ENCODE results near the gene ARPP21.

ARPP21 gene

DNA sequence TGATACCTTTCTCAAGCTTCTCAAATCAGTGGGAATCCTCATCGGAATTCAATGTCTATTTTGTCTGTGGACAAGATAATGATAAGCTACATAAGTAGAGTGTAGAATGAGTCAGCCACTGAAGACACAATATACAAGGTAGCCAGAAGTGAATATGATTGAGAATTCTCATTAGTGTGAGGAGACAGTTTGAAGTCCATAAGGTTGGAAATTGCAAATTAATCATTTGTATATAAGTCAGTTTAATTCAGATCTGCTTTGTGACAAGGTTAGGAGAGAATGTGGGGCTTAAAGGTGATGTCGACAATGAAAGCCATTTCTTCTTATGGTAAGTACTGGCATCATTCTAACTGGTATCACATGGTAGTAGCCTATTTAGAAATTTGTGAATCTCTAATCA lies 4.2 kb downstream of the ARPP21 start:
- DNase-seq: no peak

DNA sequence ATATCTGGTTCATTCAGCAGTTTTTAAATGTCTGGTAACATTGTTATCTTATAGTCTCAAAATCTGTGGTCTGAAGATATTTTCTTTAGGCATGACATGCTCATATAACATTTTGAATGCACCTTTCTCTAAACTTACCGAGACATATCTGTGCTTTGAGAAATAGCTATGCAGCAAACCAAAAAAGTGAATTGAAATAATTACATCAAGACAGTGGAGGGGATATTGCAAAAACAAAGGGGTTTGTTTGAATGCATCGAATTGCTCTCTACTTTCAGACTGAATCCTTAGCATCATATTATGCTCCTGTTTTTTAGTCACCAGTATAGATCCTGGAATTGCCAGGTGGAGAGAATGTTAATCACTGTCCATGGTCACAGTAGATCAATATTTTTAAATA lies 5.1 kb downstream of the ARPP21 start:
- DNase-seq: no peak

DNA sequence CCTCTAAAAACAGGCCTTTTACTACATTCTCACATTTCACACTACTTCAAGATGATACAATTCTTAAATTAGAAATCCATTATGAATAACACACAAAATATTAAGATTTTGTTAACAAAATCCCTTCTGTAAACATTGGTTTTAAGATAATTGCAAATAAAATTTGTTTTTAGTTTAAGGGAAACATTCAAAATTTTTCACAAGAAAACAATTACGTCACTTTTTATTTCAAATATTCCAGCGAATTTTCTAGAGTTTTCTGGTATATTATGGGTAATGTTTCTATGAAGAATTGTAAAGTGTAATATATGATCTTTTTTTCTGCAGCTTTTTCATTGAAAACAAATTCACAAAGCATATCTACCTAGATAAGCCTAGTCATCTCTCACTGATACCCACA lies 5.9 kb downstream of the ARPP21 start:
- no peak for DNase-seq

DNA sequence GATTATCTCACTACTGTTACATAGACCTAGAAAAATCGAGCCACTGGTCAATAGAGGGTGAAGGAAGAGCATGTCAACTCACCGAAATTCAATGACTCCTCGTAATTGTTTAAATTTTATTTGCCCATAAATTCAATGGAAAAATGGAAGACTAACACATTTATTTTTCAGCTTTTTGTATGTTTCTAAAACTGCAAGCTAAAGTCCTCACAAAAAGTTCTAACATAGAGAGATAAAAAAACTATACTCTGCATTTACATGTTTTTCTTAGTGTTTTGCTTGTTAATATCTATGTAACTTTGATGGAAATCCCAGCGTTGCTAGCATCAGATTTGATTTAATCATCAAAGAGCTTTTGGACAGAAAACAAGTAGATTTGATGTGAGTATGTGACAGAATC lies 6.8 kb downstream of the ARPP21 start:
- no peak for DNase-seq

DNA sequence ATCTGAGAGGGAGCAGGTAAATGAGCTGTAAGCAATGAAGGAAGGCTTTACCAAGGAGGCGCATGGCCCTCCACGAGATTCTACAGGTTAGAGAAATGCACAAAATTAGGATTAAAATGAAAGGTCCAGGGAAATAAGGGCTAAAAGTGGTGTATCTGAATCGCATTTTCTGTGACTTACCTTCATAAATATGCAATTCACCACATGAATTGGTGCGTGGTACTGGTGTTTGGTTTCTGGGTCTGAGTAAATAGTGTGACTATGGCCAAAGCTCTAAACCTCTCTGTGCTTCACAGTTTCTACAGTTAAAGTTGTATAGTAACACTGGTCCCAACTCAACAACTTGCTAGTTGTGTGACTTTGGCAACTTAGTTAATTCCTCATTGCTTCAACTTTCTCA lies 8.1 kb downstream of the ARPP21 start:
- DNase-seq: no peak

DNA sequence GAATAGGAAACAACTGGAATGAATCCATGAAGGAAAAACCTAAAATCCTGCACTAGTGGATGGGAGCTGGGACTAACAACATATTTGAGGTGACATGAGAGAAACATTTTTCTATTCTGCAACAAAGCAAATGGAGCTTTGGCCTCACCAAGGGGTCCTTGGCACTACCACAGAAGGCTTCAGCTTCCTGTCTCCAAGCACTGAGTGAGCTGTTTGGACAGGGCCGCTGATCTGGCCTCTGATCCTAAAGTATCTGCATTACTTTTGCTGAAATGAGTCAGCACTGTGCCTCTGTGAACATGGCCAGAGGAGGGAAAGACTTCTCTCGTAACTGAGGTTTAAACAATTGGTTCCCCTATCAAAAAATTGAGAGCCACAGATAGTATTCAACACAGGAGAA lies 9.0 kb downstream of the ARPP21 start:
- DNase-seq: no peak

DNA sequence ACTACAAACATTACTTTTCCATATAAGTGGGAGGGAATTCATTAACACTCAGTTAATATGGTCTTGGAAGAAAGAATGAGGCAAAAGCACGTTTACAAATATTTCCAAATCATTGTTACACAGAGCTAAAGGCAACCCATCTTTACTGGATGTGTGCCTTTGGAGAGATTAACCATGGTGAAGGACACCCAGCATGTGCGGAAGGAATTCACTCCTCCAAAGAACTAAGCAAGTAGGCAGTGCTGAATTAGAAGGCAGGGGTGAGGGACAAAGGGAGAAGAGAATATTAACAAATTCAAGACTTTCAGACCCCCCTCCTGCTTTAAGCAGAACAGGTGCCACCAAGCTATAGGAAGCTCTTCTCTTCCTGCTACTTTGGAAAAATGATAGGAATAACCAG lies 10.1 kb downstream of the ARPP21 start:
- no peak for DNase-seq

DNA sequence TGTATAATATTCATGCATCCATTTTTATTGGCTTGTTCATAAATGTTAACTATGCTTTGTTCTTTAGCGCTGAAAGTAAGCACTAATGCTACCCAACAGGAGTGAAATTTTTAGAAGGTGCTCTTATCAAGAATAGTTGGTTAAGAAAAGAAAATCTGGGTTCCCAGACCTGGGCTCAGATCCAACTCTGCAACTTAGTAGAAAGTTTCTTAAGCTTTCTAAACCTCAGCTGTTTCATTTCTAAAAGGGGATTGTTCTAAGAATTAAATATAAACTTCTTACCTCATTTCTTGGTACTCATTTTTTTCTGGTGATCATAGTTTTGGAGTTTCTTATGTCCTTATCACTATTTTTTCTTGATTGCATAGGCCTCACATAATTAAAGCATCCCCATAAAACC lies 12.1 kb downstream of the ARPP21 start:
- no peak for DNase-seq

DNA sequence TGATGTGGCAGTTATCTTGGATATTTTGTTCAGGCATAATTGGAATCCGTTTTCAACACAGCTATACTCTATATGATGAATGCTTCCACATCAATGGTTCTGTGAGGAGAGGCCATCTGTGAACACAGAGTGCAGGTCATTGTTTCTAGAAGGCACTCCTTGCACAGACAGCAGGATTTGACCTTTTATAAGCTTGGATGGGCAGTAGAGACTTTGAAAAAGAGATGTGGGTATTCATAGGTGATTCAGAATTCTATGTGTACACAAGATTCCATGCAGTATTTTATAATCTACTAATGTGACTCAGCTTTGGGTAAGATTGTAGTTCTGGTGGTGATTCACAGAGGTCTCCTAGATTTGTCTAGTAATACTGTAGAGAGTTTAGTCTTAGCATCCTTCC lies 12.5 kb downstream of the ARPP21 start:
- no peak for DNase-seq

DNA sequence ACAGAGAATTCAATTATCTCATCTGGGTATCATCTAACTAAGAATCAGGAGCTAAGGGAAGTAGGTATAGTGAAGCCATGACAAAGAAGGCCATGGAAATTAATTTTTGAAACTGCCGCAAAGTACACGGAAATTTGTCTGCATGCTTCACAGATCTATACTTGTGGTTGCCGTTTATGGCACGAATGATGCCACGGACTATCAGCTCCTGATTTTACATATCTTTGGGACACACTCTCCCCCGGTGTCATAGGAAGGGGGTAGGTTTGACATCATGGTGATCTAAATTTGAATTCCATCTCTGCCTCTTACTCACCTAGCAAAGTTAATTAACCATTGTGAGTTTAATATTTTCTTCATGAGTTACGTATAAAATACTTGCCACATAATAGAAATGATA lies 14.0 kb downstream of the ARPP21 start:
- no peak for DNase-seq

DNA sequence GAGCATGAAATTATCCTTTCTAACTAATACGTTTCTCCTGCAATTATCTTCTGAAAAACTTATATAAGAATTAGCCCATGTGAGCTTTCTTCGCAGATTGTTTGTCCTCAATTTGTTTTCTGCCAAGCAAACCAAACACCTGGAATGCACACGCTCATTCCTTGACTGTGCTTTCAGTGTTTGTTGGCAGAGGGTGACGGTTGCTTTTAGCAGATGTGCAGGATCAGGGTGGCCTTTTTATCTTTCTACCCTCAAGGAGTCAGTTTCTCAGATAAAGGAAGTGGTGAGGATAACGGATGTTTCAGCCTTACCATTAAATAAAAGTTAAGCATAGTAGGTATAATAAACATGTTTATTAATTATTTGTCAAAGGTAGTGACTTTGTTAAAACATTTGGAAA lies 15.2 kb downstream of the ARPP21 start:
- no peak for DNase-seq

DNA sequence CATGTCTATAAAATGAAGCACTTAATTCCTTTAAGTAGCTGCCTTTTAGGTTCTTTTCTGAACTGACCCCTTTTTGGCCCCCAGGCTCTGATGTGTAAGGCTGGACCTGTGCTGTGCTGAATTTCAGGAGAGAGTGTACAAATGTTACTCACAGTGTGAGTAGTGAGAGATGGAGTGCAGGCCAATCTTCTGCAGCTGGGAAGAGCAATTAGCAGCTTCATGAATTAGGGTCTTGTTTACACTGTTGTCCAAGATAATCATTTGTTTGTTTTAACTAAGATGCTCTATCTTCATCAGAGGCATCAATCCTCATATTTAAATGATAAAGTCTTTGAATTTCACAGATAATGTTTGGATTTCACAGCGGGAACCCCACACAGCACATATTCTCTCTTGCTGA lies 19.4 kb downstream of the ARPP21 start:
- DNase-seq: no peak

DNA sequence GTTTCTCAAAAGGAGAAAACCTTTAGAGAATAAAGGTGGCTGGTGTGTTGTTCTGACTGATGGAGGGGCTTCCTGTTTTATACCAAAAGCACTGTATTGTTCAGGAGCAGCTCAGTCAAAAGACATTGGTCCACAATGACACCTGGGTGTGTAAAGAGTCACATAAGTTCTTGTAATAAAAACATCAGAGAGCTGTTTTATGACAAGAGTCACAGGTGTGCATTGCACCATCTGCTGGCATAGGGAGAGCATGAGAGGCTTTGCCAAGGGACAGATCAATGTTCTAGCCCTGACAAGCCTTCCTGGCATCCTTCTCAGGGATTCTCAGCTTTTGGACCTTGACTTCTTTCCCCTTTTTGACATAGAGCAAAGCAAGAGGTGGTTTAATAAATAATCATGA lies 20.4 kb downstream of the ARPP21 start:
- no peak for DNase-seq

DNA sequence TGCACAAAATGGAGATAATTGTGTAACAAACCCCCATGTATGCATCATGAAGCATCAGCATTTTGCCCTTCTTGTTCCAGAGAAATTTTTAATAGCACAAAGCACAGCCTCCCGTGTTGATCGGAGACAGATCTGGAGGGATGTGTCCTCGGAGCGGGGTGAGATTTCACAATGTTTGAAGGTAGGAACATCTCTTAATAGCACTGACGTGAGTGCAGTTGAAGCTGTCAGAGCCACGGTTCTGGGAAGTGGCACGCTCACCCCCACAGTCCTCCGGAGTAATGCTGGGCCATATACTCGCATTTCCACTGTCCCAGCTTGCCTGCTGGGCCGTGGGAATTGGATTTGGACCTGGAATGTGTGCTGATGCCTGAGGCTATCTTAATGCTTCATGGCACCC lies 24.1 kb downstream of the ARPP21 start:
- DNase-seq: no peak

DNA sequence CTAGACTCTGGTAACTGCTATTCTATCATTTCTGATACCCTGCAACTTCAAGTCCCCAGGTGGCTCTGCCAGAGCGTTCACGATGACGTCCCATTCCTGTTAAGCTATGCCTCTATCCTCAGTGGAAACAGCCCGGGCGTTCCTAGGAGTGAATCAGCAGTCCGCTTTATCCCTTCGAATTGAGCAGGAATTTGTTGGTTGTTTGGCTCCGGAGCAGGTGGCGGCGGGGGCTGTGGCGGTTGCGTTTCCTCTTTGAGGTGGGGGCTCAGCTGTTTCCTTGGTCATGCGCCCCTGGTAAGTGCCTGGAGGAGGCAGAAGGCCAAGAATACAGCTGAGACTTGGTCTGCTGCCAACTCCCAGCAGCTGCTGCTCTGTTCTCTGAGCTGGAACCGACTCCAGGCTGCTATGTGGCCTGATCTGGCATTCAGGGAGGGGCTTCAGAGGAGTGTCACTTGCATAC lies 25.2 kb downstream of the ARPP21 start:
- no peak for DNase-seq

DNA sequence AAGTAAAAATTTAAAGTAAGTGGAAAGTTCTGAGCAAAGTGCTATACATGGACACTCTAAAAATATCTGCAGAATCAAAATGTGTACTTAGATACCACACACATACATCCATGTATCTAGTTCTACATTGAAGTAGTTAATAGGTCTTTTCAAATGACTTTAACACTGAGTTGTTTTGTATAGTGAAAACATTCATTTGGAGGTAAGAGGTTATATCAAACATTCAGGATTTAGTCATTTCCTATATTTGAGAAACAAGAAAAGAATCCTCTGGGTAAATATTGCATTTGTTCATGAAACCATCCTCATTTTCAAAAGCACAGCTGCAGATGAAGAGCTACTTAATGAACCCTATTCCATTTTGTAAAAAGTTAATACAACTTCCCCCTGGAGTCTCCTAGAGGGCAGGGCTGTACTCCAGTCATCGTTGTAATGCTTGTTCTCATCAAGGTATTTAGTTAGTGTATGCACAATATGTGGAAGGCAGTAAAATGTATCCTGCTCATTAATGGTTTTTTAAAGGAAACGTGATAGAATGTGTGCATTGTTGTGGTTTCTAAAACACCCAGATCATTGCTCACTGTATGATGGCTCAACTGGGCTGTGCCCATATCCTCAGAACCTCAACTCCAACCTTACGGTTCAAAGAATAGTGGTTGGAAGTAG lies 26.2 kb downstream of the ARPP21 start:
- no peak for DNase-seq

DNA sequence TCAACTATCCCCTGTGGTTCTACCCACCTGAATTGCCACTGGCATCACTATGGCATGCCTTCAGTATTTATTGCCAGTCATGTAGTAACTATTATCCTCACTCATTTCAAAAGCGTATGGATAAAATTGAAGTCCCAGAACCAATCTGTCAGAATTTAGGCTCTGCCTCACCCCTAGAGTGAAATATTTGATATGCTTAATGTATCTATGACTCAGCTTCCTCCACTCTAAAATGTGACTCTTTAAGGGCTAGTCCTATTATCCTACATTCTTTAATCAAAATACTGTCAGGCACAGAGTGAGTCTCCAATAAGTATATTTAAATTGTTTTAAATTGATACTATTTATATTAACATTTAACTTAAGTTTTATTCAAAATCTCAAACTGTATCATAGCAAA lies 27.6 kb downstream of the ARPP21 start:
- no peak for DNase-seq

DNA sequence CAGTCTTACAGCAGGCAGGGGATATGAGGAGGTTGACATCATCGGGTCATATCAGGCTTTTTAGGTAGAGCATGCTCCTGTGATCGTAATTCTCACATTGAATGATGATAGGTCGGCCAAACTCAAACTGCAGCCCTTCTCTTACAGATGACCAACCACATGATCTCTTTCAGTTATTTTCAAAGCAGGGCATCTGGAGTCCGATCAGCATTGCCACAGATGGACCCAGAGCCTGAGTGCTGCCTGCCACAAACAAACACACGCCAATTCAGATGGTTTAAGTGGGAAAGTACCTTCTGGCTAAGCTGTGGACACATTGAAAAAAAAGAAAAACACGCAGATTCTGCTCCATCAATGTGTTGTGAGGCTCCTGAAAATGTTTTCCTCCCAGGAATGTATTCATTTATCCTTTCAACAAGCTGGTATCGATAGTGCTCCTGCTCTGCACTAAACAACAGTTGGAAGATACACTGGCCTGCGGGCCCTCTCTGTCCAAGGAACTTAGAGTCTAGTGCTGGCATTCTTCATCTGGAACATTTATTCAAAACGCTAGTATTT lies 31.2 kb downstream of the ARPP21 start:
- DNase-seq: no peak

DNA sequence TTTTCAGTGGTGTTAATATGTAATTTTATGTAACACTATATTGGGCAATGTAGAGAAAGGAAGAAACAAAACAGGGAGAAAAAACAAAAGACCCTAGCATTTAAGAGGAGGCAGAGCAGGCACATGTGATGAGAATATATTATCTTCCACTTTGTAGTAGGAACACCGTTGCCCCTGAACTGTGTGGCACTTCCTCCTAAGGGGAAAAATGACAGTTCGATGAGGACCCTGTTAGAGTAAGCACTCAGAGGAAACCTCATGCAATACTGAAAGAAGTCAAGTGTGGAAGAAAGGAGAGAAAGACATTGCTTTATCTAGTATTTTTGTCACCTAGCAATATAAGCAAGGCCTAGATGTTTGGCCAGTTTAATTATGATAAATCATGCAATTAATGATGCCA lies 32.2 kb downstream of the ARPP21 start:
- no peak for DNase-seq

DNA sequence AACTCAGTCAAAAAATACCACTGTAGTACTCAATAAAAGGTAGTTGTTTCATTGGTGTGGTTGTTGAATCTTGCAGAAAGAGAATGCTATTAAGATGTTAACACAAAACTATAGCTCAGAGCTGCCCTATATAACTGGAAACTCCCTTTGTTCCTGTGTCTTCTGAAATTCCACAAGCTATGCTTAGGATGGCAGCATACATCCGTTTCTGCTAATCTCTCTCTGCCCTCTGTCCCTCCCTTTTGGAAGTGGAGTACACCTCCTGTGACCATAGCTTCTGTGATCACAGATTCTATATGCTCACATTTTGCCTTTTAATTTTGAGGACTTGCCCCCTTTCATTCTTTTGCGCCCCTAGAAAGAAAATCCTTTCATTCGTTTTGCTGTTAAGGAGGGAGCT lies 33.7 kb downstream of the ARPP21 start:
- no peak for DNase-seq

DNA sequence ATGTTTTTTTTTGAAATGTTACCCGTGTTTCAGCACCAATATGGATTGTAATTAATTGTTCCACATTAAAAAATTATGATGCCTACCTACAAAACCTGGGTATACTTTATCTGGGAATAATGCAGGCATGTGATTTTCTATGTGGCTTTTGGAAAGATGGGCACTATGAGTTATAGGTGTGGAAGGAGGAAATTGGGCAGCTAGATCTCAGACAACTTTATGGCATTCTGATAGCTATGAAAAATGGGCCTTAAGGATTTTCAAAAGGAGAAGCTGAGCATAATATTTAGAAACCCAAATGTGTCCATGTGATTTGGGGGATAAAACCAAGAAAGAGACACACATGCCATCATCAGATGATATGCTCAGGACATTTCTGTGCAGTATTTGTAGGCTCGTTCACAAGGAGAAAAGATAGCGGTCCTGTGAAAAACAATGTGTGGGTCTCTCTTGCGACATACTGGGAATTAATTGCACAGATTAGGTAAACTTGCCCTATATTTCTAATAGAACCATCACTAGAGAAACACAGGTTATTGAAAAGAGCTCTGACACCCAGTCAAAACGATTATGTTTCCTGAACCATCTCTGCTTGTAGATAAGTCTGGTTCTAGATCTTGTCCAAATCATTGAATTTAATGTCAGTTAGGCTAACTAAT lies 35.3 kb downstream of the ARPP21 start:
- DNase-seq: no peak

DNA sequence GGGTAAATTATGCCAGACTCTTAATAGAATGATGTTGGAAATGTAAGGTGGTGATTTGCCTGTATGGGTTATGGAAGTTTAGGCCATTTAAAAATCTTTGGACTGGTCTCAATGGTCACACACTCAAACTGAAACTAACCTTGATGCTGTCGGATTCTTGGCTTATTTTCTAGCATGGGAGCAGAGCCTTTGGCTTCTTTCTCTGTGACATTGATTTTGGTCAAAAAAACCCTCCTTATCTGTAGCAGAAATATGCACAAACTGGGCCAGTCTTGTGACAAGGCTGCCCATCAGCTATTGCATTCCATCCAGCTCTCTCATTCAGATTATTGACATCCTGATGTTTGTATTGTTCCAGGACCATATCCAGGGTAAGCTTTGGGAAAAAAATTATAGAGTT lies 35.9 kb downstream of the ARPP21 start:
- no peak for DNase-seq

DNA sequence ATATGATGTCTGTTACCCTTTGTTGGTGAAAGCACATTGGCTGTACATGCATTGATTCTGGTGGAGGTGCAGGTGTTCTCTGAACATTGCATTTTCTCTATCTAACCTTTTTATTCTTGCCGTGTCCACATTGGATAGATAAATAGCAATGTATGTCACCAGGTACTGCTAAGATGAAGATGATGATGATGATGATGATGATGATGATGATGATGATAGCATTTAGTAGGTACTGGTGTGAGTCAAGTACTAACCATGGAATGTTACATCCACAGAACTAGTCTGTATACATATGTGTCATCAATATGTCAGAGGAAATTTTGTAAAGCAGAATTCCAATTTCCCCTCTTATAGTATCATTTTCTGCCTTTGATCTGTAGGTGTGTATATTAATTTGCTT lies 36.3 kb downstream of the ARPP21 start:
- no peak for DNase-seq

DNA sequence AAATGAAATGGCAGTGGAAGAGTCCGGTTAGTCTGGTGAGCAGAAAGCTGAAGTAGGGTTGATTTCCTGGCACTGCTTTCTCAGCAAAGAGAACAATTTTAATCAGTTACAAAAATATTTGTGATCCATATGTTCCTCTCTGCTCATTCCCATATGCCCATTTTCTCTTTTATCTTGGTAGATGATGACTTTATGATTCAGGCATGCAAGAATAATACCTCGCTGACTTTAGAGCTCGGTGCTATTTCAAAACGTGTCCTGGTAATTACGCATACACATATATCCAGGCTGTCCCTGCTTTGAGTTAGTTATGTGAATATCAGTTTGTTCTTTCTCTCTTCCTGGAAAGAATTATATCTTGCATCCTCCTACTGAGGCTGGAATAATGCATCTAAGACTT lies 38.5 kb downstream of the ARPP21 start:
- no peak for DNase-seq

DNA sequence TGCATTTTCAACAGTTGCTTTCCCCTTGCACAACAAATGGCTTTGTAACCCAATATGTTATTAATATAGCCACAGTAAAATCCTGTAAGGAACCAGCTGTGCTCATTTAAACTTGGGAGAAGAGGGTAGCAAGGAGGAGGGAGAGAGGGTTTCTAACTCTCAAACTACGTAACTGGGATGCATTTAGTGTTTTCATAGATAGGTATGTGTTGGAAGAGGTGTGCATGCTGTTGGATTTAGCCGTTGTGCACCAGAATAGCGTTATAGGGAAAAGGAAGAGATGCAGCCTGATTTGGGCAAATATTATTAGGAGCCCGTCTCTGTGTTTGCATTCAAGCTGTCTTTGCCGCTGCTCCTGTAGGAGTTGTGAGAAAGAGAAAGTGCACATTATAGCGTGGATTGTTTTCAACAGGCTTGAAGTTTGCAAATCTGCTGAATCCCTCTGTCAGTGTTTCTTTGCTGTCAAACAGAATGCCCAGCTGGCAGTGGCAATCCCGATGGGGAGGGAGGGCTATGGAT lies 39.4 kb downstream of the ARPP21 start:
- DNase-seq: no peak

Measured in activated CD4-positive, alpha-beta T cell treated with anti-CD3 and anti-CD28 coated beads, Interleukin-2, amount 50 U/mL, for 4 hours (primary cell).